GM19099 (cell line): ENCODE results near the gene AOX1.
A peak's percentile ranks its signal among the peaks of the same experiment; 100 is the strongest.

Source experiments
- POLR2A ChIP-seq: IDR thresholded peaks from 3 replicates; pipeline ENCODE4 v1.6.1; 2011; ENCODE audit warnings: low read depth; ENCODE audit not compliant: insufficient read length; ENCODE audit errors: extremely low read depth

Gene AOX1

DNA sequence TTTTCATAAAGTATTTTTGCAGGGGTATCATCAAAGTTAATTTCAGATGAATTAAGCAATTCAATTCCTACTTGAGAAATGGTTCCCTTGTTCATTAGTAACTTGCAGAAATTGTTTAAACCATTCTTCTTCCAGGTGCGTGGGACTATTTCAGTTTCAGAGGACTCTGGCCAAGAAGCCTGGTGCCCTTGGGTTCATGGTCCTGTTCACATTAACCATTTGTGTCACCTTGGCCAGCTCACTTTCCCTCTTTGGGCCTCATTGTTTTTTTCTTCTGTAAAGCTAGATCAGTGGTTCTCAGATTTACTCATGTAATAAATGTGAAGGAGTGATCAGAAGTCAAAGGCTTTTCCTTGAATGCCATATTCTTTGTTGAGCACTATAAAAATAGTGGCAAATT is 113.5 kb downstream of the AOX1 start:
- no peak for TF ChIP-seq POLR2A

DNA sequence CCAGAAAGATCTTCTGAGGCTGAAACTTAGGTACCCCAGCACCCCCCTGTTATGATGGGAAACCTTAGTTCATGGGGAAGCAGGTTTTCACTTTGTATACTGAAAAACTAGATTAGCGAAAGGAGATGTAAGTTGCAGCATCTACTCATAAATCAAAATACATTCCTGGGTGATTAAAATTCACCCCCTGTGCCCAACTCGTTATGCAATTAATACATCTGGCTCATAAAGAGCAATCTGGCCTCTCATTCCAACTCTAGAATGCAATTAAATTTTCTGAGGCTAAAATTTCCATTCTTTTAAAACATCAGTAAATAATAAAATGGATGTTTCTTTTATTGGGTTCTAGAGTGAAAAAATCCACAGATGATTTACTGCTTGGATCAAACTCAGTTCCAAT is 115.0 kb downstream of the AOX1 start:
- TF ChIP-seq POLR2A, result no peak

DNA sequence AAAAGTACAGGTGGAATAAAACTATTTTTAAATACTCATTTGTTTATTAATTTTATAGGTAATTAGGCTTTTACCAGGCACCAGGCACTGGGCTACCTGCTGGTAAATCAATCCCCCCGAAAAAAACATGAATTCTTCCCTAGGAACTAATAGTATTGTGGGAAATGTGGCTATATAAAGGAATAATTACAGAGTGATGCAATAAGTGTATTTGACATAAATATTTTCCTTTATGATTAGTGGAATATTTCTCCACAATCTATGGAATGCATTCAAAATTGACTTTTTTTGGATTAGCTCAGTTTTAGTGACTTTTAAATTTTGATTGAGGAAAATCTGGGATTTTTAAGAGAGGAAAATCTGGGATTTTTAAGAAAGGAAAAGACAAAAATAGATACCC is 116.2 kb downstream of the AOX1 start:
- no peak for TF ChIP-seq POLR2A

DNA sequence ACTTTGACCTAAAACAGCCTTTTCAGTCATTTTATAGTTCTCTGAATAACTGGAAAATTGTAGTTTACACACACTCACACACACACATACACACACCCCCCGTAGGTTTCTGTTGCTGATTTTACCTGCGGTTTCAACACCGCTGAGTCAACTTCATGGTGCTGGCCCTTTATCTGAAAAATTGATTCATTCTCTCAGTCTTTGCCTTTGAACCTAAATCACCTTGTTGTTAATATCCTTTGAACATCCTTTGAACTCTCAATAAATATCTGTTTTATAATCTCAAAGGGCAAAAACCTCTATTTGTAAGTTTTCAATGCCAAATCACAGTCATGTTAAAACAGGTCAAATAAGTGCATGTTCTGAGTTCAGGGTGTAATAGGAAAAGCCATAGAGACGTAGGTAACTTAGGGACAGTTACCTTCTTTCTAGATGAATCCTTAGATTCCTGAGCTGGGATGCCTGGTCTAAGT is 116.9 kb downstream of the AOX1 start:
- no peak for TF ChIP-seq POLR2A

DNA sequence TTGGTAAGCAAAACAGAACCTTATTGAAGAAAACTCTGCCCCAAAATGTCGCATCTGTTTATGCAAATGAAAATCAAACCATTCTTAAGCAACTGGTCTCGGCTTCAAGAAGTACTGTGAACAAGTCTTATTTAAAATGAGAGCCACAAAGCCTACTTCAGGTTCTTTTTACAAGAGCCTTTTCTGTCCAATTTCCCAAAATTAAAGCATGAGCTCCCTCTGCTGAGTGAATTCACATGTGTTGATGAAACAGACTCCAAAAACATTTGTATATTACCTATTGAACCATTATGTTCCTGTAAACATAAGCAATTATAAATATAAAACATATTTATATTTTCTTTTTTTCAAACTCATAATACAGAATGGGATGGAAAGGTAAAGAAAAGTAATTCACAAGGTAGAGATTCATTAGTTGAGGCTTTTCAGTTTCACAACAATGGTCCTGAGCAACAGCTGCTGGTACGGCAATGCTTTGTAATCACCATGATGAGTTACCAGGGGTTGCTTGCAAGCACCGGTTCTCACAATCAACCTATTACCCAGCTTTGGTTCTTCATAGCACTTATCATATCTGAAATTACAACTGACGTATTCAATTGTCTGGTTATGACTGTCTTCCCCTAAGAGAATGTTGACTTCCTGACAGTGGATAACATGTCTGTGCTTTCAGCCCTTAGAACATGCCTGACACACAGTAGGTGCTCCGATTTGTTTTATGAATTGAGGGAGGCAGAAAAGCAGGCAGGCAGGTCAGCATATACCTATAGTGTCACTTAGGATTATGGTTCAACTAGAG is 117.5 kb downstream of the AOX1 start:
- no peak for TF ChIP-seq POLR2A

DNA sequence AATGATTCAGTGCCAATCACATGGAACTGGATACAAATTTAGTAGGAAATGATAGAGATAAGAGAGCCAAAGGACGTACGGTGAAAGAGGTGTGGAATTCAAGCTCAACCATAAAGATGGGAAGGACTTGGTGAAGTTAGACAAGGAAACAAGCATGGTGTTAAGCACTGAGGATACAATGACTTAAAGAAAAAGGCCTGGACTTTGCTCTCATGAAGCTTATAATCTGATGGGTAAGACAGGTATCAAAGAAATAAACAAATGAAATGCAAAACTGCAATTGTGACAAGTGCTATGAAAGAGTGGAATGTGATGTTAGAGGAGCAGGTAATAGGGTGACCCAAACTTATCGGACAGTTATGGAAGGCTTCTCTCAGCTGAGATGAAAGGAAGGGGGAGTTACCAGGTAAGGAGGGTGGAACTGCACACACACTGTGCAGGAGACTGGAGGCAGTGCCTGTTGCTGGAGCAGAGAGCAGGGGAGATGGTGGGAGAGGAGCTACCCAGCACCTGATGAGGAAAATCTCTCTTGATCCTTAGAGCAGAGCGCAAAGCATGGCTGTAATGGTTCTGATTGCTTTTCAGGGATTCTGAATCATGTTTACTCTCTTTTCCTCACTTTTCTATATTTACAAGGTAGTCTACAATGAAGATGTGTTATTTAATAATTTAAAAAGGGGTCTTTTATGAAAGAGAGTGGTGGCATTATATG is 118.3 kb downstream of the AOX1 start:
- TF ChIP-seq POLR2A, result no peak

DNA sequence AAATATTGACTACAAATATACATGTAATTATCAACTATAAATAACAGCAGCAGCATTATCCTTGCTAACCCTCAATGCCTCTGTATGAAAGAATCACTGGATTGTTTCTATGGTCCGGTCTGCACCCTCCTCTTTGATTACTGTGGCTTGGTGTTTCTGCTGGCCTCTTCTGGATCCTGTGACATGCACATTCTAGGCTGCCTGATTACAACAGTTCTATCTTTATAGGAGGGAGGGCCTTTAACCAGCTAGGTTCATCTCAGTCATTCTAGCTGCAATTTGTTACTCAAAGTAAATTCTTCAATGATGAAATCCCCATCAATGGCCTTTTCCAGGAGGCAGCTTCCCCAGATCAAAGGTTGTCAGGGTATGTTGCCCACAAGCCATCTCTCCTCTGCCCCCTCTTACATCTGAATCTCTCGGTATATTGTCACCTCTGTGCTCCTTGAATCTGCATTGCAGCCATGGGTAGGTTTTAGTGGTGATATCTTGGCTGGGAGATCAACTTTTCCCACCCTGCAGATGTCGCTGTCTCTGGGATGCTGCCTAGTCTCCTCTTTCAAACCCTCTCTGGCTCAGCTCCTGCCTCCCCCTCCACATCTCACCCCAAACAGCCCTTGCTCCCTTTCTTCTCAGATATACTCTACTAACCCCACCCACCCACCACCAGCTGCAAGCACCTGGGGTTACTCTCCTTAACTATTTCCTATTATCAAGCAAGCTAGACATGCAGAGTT is 119.7 kb downstream of the AOX1 start:
- TF ChIP-seq POLR2A, result no peak

DNA sequence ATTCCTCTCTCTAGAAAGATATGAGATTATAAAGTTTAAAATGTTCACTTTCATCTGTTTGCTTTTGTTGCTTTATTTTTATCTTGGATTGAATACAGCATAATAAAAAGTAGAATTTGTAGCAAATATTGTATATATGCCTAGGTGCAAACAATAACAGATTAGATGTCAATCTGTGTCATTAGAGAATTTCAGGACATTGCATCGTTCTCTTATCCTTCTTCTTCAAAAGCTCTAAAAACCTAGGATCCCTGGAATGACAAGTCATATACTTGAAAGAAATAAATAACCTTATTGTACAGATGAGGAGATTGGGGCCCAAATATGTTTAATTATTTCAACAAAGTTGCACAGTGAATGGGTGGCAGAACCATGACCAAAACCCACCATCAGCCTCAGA is 123.1 kb downstream of the AOX1 start:
- no peak for TF ChIP-seq POLR2A

DNA sequence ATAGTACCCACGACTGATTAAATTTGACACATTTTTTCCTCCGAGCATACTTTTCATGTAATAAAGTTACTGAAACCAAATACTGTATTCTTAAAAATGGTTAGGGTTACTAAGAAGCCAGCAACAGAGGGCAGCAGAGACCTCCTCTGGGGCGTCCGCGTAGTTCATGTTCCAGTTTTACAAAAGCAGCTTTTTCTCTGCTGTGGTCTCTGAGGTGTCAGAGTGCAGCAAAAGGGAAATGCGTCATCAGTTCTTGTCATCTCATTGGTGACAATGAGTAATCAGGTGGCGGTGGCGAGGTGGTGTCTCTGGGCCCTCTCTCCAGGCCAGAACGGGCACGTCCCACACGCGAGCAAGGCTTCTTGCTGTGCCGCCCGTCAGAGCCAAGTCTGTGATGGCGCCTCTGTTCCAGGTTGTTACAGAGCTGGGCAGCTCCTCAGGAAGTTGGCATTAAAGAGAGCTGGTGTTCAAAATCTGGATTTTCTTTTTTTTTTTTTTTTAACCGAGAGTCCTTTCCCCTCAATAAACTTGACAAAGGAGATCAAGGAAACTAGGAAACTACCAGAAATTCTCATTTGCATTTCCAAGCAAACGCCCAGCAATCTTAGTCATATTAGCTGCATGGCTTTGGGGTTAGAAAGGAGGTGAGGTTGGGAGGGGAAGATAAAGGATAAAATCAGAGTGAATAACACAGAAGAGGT is 127.3 kb downstream of the AOX1 start:
- TF ChIP-seq POLR2A, result peak; percentile 91

DNA sequence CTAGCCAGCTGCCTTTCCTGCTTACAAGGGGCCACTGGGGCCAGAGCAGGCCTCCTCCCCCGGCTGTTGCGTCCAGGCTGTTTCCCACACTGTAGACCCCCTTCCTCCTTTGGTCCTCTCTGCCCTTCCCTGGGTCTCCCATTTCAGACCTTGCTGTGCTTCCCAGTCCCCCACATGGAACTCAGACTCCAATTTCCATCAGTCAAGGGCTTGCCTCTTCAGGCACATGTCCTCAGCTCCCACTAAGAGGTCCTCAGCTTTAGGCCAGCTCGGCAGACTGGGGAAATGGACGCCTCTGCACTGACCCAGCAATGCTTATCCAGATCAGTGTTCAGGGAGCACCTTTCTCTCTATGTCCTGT is 127.9 kb downstream of the AOX1 start:
- TF ChIP-seq POLR2A, result no peak

DNA sequence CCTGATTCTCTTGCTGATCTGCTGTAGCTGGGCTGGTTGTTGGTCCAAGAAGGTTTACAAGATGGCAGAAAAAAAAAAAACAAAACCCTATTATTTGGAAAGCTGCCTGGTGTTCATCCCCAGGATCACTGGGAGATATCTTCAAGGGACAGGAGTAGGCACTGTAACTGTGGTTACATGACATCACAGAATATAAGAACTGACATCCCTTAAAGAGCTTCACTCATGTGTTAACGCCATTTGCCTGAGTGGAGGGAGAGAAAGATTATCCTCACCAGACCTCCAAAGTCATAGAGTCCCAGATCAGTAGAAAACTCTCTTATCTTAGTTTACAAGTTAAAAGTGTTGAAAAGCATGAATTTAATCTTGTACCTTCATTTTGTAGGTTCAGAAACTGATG is 130.6 kb downstream of the AOX1 start:
- no peak for TF ChIP-seq POLR2A
